OCI-LY7 (cell line): ENCODE results near the gene LTO1.

Experiments
- EZH2phosphoT487 ChIP-seq: fragments of 200-600 bp; sonication (generic); IDR thresholded peaks from 2 replicates; pipeline ENCODE4 v1.6.1; 2018; ENCODE audit warnings: low read depth, borderline replicate concordance, mild to moderate bottlenecking, mixed run types, antibody characterized with exemption, low read length, moderate library complexity, mixed read lengths
- TF ChIP-seq, protein P1 (sequence below): fragments of 200-600 bp; sonication (generic); conservative IDR thresholded peaks from 2 replicates; pipeline ENCODE4 v1.5.1; 2014; ENCODE audit warnings: mild to moderate bottlenecking, antibody characterized with exemption, low read length, moderate library complexity, mixed read lengths

DNA sequence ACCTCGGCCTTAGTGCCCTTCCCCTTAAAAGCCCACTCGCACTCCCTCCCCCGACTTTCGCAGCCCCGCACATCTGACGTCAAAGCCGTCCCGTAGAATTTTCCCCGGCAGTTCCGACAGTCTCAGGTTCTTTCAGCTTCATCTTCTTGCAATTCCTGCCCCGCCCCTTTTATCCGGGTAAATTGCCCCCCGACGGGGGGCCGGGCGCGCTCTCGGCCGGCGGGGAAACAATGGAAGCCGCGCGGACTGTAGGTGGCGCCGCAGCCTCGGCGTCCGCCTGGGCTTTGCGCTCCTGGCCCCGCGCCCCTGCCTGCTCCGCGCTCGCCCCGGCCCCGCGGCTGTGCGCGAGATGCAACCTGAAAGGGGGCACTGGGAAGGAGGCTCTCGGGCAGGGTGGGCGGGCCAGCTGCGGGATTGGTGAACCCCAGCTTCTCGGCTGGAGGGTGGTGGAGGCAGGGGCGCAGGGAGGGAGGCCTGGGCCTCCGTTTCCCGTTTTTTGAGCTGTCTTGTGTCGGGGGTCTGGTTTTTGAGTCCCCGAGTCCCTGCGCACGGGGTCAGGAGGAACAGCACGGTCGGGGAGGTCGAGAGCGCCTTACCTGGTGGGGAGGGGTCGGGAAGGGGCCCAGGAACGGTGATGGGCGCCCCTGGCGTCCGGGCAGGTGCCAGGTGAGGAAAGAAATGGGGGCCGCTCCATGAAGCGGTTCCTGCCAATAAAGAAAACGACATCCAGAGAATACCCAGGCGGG, 29.5 kb upstream of the LTO1 start:
- TF ChIP-seq, protein P1, sequence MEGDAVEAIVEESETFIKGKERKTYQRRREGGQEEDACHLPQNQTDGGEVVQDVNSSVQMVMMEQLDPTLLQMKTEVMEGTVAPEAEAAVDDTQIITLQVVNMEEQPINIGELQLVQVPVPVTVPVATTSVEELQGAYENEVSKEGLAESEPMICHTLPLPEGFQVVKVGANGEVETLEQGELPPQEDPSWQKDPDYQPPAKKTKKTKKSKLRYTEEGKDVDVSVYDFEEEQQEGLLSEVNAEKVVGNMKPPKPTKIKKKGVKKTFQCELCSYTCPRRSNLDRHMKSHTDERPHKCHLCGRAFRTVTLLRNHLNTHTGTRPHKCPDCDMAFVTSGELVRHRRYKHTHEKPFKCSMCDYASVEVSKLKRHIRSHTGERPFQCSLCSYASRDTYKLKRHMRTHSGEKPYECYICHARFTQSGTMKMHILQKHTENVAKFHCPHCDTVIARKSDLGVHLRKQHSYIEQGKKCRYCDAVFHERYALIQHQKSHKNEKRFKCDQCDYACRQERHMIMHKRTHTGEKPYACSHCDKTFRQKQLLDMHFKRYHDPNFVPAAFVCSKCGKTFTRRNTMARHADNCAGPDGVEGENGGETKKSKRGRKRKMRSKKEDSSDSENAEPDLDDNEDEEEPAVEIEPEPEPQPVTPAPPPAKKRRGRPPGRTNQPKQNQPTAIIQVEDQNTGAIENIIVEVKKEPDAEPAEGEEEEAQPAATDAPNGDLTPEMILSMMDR = no peak
- TF ChIP-seq EZH2phosphoT487 = no peak
